ENCODE measurements around the gene MSH2.

GRCh38 chr2:47490406-47490805 lies 87.5 kb downstream of the MSH2 start:
- TF ChIP-seq CTCF (IDR thresholded peaks at IDR 0.05): no peak
- TF ChIP-seq POLR2AphosphoS5 (IDR thresholded peaks at IDR 0.05): no peak
- no peak for TF ChIP-seq POLR2A (IDR thresholded peaks at IDR 0.05)
- no peak for TF ChIP-seq EP300 (IDR thresholded peaks at IDR 0.05)

Data from gastroesophageal sphincter (tissue), 3 donors.